Peyer's patch (tissue), 4 donors: ENCODE results near the gene ABCB9. TPM values are rescaled to one million over a fixed set of nuclear protein-coding genes. Genes with fewer than 3 reads are reported as not detected.

Source experiments
- DNase-seq, 3 donors: peaks; one replicate each; pipeline ENCODE4 v3.0.0-alpha.2; 2017 to 2019
- H3K27ac ChIP-seq, 4 donors: fragments of 200-600 bp; sonication (generic); one replicate each; pipeline ENCODE4 v1.5.1; 2016 to 2019
- H3K27me3 ChIP-seq, 2 donors: fragments of 200-600 bp; sonication (generic); one replicate each; pipeline ENCODE4 v1.5.1; 2019
- H3K36me3 ChIP-seq, 3 donors: fragments of 200-600 bp; sonication (generic); one replicate each; pipeline ENCODE4 v1.5.1; 2016 to 2019
- H3K4me1 ChIP-seq, 4 donors: fragments of 200-600 bp; sonication (generic); one replicate each; pipeline ENCODE4 v1.5.1; 2016 to 2019
- H3K4me3 ChIP-seq, 4 donors: fragments of 200-600 bp; sonication (generic); 1 replicate in 3 of 4; 2 replicates in 1 of 4; pipeline ENCODE4 v1.5.1; 2016 to 2019; ENCODE audit warnings: mild to moderate bottlenecking in 1 of 4
- H3K9me3 ChIP-seq, 4 donors: fragments of 200-600 bp; sonication (generic); one replicate each; pipeline ENCODE4 v1.5.1; 2016 to 2019; ENCODE audit warnings: mild to moderate bottlenecking in 1 of 4
- POLR2A ChIP-seq, 2 donors: fragments of 450-650 bp; IDR thresholded peaks; one replicate each; pipeline ENCODE4 v1.5.1; 2017; ENCODE audit warnings: antibody characterized with exemption in 2 of 2, mild to moderate bottlenecking in 2 of 2, moderate library complexity in 2 of 2
- total RNA-seq, 4 donors: library from RNA; depleted of rRNA; stranded (reverse); fragments of >200 nt; gene quantifications; one replicate each; pipeline ENCODE4 v1.1.0, GENCODE V29; 2016
- TF ChIP-seq, protein P1 (sequence below), 6 experiments: fragments of 450-650 bp in 4 of 6; fragments of 200-600 bp in 2 of 6; sonication (generic) in 1 of 6; IDR thresholded peaks; one replicate each; pipeline ENCODE4 v1.5.1; 2017 to 2019; ENCODE audit warnings: antibody characterized with exemption in 6 of 6, mild to moderate bottlenecking in 3 of 6, moderate library complexity in 1 of 6

The ABCB9 gene
- total RNA-seq, 4 donors from 2014 or later = 8.8 to 29.7 (median 17.4) TPM

GRCh38 chr12:122992386-122992785, 26.1 kb upstream of the ABCB9 start:
- TF ChIP-seq, protein P1, sequence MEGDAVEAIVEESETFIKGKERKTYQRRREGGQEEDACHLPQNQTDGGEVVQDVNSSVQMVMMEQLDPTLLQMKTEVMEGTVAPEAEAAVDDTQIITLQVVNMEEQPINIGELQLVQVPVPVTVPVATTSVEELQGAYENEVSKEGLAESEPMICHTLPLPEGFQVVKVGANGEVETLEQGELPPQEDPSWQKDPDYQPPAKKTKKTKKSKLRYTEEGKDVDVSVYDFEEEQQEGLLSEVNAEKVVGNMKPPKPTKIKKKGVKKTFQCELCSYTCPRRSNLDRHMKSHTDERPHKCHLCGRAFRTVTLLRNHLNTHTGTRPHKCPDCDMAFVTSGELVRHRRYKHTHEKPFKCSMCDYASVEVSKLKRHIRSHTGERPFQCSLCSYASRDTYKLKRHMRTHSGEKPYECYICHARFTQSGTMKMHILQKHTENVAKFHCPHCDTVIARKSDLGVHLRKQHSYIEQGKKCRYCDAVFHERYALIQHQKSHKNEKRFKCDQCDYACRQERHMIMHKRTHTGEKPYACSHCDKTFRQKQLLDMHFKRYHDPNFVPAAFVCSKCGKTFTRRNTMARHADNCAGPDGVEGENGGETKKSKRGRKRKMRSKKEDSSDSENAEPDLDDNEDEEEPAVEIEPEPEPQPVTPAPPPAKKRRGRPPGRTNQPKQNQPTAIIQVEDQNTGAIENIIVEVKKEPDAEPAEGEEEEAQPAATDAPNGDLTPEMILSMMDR (IDR thresholded peaks at IDR 0.05) = no peak
- no peak for TF ChIP-seq POLR2A (IDR thresholded peaks at IDR 0.05)
- no peaks in the 10 kb centered on the region for H3K27me3 ChIP-seq
- H3K4me1 ChIP-seq = peaks cover 0 to 12% (median 0%) of the 10 kb centered on the region in 4 donors
- peaks cover 0 to 16% (median 0%) of the 10 kb centered on the region in 3 donors for H3K36me3 ChIP-seq
- no peak for DNase-seq
- no peak overlapping the region for H3K27ac ChIP-seq
- no peak overlapping the region for H3K4me3 ChIP-seq
- no peaks in the 10 kb centered on the region for H3K9me3 ChIP-seq

DNA sequence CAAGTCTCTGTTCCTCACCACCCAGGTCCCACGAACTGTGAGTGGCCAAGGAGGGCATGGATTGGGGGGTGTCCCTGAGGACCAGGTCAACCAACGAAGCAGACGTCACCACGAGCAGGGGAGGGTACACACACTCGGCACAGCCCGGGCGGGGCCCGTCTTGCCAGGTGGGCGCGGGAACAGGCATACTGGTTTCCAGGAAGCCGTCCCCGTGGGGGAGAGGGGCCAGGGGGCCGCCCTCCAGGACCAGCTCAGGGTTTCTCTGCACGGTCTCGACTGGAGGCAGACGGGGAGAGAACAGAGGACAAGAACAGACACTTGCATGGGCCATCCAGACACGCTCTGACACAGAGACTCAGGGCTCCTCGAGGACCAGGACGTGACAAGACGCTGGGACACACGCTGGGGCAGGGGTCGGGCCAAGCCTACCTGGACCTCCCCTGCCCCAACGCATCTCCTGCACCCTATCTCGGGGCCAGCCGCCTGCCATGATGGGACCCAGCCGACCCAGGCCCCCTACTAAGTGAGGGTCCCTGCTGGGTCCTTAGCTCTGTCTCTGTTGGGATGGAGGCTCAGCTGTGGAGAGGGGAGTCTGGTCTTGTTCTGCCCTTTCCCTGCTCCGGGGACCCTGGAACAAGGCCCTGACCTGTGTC, 25.5 kb upstream of the ABCB9 start:
- H3K27me3 ChIP-seq = no peaks in the 10 kb centered on the region

DNA sequence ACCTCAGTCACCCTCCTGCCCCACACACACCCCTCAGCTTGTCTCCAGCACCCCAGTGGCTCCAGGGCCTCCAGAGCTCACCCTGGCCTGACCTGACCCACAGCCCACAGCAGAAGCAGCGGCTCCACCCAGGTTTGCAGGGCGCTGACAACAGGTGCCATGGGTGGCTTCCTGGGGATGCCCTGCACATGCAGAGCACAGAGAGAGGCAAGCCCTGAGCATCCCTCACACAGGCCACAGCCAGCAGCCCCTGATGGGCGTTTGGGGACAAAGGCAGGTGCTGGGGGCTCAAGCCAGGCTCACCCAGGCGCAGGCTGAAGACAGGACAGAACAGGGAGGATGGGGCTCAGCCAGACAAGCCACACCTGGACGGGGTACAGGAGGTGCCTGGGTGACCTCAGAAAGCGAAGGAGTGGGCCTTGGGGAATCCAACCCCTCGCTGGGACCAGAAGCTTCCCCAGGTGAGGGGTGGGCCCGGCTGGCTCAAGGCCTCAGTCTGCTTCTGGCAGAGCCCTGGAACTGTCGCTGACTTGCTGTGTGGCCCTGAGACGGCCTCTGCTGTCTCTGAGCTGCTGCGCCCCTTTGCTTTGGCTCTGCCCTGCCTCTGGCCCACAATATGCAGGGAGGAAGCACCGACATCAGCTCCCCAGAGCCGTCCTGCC, 24.8 kb upstream of the ABCB9 start:
- Histone ChIP-seq H3K27ac (no peak overlapping the region), H3K36me3 (peaks cover 0 to 27% (median 0%) of the 10 kb centered on the region in 3 donors), H3K9me3 (no peaks in the 10 kb centered on the region), H3K4me3 (no peak overlapping the region), H3K27me3 (no peaks in the 10 kb centered on the region), H3K4me1 (peaks cover 0 to 12% (median 0%) of the 10 kb centered on the region in 4 donors)
- DNase-seq = no peak
- TF ChIP-seq POLR2A (IDR thresholded peaks at IDR 0.05) = no peak
- TF ChIP-seq, protein P1 (IDR thresholded peaks at IDR 0.05) = no peak

More for the DNA sequence above, 25.5 kb upstream of the ABCB9 start:
- peaks cover 0 to 12% (median 0%) of the 10 kb centered on the region in 4 donors for H3K4me1 ChIP-seq
- no peaks in the 10 kb centered on the region for H3K9me3 ChIP-seq
- H3K4me3 ChIP-seq = no peak overlapping the region
- DNase-seq = no peak
- TF ChIP-seq, protein P1 (IDR thresholded peaks at IDR 0.05) = no peak
- TF ChIP-seq POLR2A (IDR thresholded peaks at IDR 0.05) = no peak
- H3K36me3 ChIP-seq = peaks cover 0 to 22% (median 0%) of the 10 kb centered on the region in 3 donors
- H3K27ac ChIP-seq = no peak overlapping the region

- DNase-seq = no peak
- H3K9me3 ChIP-seq = no peaks in the 10 kb centered on the region
- H3K4me3 ChIP-seq = no peak overlapping the region
- no peak overlapping the region for H3K27ac ChIP-seq
- TF ChIP-seq POLR2A (IDR thresholded peaks at IDR 0.05) = no peak
- TF ChIP-seq, protein P1 (IDR thresholded peaks at IDR 0.05) = no peak
- H3K4me1 ChIP-seq = peaks cover 0 to 7% (median 0%) of the 10 kb centered on the region in 4 donors
- H3K36me3 ChIP-seq = peaks cover 0 to 27% (median 0%) of the 10 kb centered on the region in 3 donors
- no peaks in the 10 kb centered on the region for H3K27me3 ChIP-seq
Observed at GRCh38 chr12:122990561-122990960, 24.3 kb upstream of the ABCB9 start.

DNA sequence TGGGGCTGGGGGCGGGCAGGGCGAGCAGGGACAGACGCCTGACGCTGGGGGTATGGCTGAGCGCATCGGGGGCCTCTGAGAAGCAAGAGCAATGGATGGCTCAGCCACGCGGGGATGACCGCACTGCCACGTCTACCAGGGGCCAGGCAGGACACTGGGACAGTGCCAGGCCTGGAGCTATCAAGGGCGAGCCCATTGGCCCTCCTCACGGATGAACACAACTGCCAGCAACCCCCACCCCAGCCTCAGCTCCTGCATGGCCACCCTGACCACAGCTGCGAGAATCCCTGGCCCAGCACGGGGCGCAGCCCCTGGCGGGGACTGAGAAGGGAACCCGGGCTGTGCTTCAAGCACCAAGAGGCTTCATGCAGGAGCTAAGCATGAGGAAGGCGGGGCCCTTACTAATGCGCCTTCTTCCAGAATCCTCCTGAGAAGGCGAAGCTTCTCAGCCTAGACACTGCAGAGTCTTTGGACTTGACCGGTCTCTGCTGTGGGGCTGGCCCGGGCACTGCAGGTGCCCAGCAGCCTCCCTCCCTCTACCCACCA, 23.7 kb upstream of the ABCB9 start:
- TF ChIP-seq, protein P1 (IDR thresholded peaks at IDR 0.05) = no peak
- no peak for TF ChIP-seq POLR2A (IDR thresholded peaks at IDR 0.05)
- no peaks in the 10 kb centered on the region for H3K27me3 ChIP-seq
- H3K36me3 ChIP-seq = peaks cover 0 to 27% (median 0%) of the 10 kb centered on the region in 3 donors
- H3K4me3 ChIP-seq = no peak overlapping the region
- peaks cover 0 to 12% (median 1%) of the 10 kb centered on the region in 4 donors for H3K4me1 ChIP-seq
- no peak overlapping the region for H3K27ac ChIP-seq
- no peak for DNase-seq
- no peaks in the 10 kb centered on the region for H3K9me3 ChIP-seq
